Measurements from ENCODE around the gene PPP1R36.
A peak's percentile ranks its signal among the peaks of the same experiment; 100 is the strongest.
"Not testable (repeated sequence)": the region's sequence is repeated elsewhere in the genome, so short reads cannot be mapped to it uniquely, and the experiment has no call there.

Gene PPP1R36

DNA sequence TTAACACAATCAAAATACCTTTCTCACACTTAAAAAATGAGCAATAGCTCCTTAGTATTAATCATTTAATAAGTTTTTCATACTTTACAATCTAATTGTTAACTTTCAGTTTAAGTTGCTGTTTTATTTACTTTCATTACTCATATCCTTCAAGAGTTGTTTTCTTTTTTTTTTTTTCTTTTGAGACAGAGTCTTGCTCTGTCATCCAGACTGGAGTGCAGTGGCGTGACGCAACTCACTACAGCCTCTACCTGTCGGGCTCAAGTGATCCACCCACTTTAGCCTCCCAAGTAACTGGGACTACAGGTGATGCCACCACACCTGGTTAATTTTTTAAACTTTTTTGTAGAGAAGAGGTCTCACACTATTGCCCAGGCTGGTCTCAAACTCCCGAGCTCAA is 29.1 kb upstream of the PPP1R36 start:
- no peak for DNase-seq

- DNase-seq, result no peak
Observed at GRCh38 chr14:64522591-64523355, 27.0 kb upstream of the PPP1R36 start.

- DNase-seq, result no peak
Observed at GRCh38 chr14:64525354-64525753, 24.4 kb upstream of the PPP1R36 start.

GRCh38 chr14:64531567-64531966 is 18.2 kb upstream of the PPP1R36 start:
- DNase-seq, result no peak

DNA sequence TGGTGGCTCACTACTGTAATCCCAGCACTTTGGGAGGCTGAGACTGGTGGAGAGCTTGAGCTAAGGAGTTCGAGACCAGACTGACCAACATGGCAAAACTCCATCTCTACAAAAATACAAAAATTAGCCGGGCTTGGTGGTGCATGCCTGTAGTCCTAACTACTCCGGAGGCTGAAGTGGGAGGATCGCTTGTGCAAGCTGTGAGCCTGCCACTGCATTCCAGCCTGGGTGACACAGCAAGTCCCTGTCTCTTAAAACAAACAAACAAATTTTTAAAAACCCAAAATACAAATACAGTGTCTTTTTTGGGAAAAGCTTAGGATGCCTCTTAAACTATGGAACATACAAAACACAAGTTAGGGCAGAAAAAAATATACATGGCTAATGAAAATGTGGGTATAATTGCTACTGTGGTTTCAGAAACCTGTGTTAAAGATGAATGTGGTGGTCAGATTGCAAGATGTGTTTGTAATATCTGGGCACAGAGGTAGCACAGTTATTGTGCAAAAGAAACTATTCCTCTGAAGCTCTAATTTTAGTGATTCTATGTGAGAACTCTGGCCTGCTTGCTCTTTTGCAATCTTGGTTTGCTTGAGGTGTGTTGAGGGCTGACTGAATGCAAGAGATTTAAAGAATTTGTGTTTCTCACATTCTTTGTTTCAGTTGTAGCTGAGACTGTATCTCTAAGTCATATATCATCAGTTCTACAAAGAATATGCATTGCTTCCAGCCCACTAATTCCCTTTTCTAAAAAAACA is 13.1 kb upstream of the PPP1R36 start:
- no peak for DNase-seq

- peak; percentile 96 for DNase-seq
Observed at GRCh38 chr14:64540208-64541202, 9.3 kb upstream of the PPP1R36 start, which contains the start of gene HSPA2. TSS of gene HSPA2 (plus strand) at chr14:64540741. CDS start at chr14:64540850, 109 bp downstream.

DNA sequence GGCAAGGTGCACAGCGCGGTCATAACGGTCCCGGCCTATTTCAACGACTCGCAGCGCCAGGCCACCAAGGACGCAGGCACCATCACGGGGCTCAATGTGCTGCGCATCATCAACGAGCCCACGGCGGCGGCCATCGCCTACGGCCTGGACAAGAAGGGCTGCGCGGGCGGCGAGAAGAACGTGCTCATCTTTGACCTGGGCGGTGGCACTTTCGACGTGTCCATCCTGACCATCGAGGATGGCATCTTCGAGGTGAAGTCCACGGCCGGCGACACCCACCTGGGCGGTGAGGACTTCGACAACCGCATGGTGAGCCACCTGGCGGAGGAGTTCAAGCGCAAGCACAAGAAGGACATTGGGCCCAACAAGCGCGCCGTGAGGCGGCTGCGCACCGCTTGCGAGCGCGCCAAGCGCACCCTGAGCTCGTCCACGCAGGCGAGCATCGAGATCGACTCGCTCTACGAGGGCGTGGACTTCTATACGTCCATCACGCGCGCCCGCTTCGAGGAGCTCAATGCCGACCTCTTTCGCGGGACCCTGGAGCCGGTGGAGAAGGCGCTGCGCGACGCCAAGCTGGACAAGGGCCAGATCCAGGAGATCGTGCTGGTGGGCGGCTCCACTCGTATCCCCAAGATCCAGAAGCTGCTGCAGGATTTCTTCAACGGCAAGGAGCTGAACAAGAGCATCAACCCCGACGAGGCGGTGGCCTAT is 8.3 kb upstream of the PPP1R36 start:
- no peak for DNase-seq

DNA sequence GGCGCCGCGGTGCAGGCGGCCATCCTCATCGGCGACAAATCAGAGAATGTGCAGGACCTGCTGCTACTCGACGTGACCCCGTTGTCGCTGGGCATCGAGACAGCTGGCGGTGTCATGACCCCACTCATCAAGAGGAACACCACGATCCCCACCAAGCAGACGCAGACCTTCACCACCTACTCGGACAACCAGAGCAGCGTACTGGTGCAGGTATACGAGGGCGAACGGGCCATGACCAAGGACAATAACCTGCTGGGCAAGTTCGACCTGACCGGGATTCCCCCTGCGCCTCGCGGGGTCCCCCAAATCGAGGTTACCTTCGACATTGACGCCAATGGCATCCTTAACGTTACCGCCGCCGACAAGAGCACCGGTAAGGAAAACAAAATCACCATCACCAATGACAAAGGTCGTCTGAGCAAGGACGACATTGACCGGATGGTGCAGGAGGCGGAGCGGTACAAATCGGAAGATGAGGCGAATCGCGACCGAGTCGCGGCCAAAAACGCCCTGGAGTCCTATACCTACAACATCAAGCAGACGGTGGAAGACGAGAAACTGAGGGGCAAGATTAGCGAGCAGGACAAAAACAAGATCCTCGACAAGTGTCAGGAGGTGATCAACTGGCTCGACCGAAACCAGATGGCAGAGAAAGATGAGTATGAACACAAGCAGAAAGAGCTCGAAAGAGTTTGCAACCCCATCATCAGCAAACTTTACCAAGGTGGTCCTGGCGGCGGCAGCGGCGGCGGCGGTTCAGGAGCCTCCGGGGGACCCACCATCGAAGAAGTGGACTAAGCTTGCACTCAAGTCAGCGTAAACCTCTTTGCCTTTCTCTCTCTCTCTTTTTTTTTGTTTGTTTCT is 7.6 kb upstream of the PPP1R36 start:
- no peak for DNase-seq

DNA sequence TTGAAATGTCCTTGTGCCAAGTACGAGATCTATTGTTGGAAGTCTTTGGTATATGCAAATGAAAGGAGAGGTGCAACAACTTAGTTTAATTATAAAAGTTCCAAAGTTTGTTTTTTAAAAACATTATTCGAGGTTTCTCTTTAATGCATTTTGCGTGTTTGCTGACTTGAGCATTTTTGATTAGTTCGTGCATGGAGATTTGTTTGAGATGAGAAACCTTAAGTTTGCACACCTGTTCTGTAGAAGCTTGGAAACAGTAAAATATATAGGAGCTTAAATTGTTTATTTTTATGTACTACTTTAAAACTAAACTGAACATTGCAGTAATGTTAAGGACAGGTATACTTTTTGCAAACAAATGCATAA is 6.9 kb upstream of the PPP1R36 start:
- DNase-seq, result no peak

GRCh38 chr14:64544607-64545312 is 5.0 kb upstream of the PPP1R36 start:
- no peak for DNase-seq

- DNase-seq, result no peak
Observed at GRCh38 chr14:64549016-64549415, 745 bp upstream of the PPP1R36 start.

DNA sequence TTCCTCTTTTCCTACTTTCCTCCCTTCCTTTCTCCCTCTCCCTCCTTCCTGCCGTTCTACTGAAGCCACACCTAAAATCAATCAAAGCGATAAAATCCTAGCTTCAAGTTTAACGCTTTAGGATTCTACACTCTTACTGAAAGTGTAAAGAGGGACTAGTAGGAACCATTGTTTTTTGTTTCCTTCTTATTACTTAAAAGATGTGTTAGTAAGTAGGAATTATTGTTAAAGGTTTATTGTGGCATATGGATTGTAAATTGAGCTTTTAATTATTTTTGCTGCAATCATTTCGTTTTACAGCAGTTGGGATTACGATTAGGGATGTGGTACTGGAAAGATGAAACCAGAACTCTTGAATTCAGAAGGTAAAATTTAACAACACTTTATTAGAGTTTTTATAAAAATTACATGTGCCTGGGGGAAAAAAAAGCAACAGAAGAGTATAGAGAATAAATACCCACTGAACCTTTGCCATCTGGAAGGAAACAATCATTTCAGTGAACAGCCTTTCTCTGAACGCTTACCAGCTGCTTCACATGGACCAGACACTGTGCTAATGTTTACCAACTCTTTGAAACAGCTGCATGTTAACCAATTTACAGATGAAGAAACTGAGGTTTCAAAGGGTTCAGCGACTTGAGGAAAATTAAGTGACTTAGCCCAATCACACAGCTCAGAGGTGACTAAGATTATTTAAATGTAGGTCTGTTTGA is 1.0 kb downstream of the PPP1R36 start:
- no peak for DNase-seq

DNA sequence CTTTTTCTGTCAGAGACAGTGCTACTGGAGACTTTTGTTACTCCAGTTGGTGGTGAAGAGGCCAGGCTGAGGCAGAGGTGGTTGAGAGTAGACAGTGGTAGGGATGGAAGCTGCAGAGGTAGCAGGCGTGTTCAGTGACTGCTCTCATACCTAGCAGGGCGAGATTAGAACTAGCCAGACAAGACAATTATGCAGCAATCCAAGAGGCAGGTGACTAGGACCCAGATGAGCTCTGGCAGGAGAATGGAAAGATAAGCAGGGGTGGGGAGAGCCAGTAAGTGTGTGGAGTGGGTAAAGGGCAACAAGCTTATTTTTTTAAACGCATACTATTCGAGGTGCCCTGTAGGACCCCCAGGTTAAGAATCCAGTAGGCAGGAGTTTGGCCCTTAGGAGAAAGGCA is 4.8 kb downstream of the PPP1R36 start:
- no peak for DNase-seq

GRCh38 chr14:64556526-64556925 is 6.8 kb downstream of the PPP1R36 start:
- no peak for DNase-seq

GRCh38 chr14:64558216-64558615 is 8.5 kb downstream of the PPP1R36 start:
- not testable (repeated sequence) for DNase-seq

GRCh38 chr14:64561631-64562030 is 11.9 kb downstream of the PPP1R36 start:
- no peak for DNase-seq

DNA sequence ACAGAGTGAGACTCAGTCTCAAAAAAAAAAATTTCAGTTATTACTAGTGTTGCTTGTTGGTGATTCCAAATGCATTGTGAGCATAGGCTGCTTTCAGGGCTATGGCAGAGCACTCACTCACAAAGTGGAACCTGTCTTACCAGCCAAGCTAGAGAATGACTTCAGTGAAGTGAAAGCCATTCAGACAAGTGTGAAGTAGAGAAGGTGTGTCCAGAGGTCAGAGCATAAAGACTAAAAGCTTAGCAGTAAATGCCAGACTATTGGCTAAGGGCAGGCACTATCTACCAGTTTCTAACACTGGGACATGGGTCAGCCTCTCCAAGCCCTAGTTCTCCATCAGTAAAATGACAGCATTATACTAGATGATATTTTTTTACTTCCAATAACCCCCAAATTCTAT is 12.7 kb downstream of the PPP1R36 start:
- no peak for DNase-seq

DNA sequence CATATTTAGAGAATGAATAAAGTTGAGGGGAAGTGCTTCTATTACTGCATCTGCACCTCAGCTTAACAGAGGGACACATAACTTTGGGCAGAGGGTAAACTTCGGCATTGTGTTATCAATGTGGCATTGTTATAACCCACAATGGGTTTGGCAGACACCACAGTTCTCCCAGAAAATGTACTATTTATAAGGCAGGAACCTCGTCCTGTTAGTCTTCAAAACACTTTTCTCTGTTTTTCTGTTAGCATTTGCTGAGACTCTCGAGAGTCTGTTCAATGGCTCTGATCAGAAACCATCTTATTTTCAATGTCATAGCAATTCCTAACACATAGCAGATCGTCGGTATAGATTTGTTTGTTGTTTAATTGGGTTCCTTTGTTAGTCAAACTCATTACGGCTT is 13.9 kb downstream of the PPP1R36 start:
- no peak for DNase-seq

- no peak for DNase-seq
Observed at GRCh38 chr14:64566651-64567122, 16.9 kb downstream of the PPP1R36 start.

- DNase-seq, result no peak
Observed at GRCh38 chr14:64569138-64569631, 19.4 kb downstream of the PPP1R36 start.

Data from stimulated activated CD4-positive, alpha-beta T cell treated with anti-CD3 and anti-CD28 coated beads, Interleukin-12 subunit alpha, Interleukin-12 subunit beta, amount 100 ng/mL, for 4 hours (primary cell).